ENCODE data around the gene TPPP2.

Gene TPPP2

GRCh38 chr14:21016413-21017190 is 13.4 kb upstream of the TPPP2 start:
- DNase-seq (ENCODE audit: low read depth in 1 of 2, low spot score in 1 of 2) = no peak

GRCh38 chr14:21017528-21018245 is 12.3 kb upstream of the TPPP2 start:
- DNase-seq (ENCODE audit: low read depth in 1 of 2, low spot score in 1 of 2) = no peak

GRCh38 chr14:21018286-21018685 is 11.7 kb upstream of the TPPP2 start:
- no peak for DNase-seq (ENCODE audit: low read depth in 1 of 2, low spot score in 1 of 2)

GRCh38 chr14:21018781-21019180 is 11.2 kb upstream of the TPPP2 start:
- no peak for DNase-seq (ENCODE audit: low read depth in 1 of 2, low spot score in 1 of 2)

- DNase-seq (ENCODE audit: low read depth in 1 of 2, low spot score in 1 of 2) = no peak
These were observed 10.7 kb upstream of the TPPP2 start for GRCh38 chr14:21019366-21019765.

- DNase-seq (ENCODE audit: low read depth in 1 of 2, low spot score in 1 of 2) = no peak
These were observed 9.0 kb upstream of the TPPP2 start for GRCh38 chr14:21020977-21021545.

- no peak for DNase-seq (ENCODE audit: low read depth in 1 of 2, low spot score in 1 of 2)
These were observed 7.3 kb upstream of the TPPP2 start for GRCh38 chr14:21022686-21023085.

- DNase-seq (ENCODE audit: low read depth in 1 of 2, low spot score in 1 of 2) = no peak
These were observed 6.8 kb upstream of the TPPP2 start for GRCh38 chr14:21023174-21023573.

- DNase-seq (ENCODE audit: low read depth in 1 of 2, low spot score in 1 of 2) = no peak
These were observed 6.0 kb upstream of the TPPP2 start for GRCh38 chr14:21023817-21024584.

- peak; percentile 25 to 28 for DNase-seq (ENCODE audit: low read depth in 1 of 2, low spot score in 1 of 2)
These were observed 5.2 kb upstream of the TPPP2 start, which contains the start of gene NDRG2 for GRCh38 chr14:21024585-21025370. TSS of gene NDRG2 (minus strand) at chr14:21025061. CDS start at chr14:21023315, 1,746 bp downstream.

GRCh38 chr14:21025371-21026273 is 4.4 kb upstream of the TPPP2 start:
- no peak for DNase-seq (ENCODE audit: low read depth in 1 of 2, low spot score in 1 of 2)

GRCh38 chr14:21026274-21026987 is 3.6 kb upstream of the TPPP2 start:
- DNase-seq (ENCODE audit: low read depth in 1 of 2, low spot score in 1 of 2) = no peak

GRCh38 chr14:21026988-21027315 is 3.1 kb upstream of the TPPP2 start:
- no peak for DNase-seq (ENCODE audit: low read depth in 1 of 2, low spot score in 1 of 2)

- DNase-seq (ENCODE audit: low read depth in 1 of 2, low spot score in 1 of 2) = no peak
These were observed 514 bp downstream of the TPPP2 start for GRCh38 chr14:21030531-21030930.

- DNase-seq (ENCODE audit: low read depth in 1 of 2, low spot score in 1 of 2) = no peak
These were observed 2.5 kb downstream of the TPPP2 start for GRCh38 chr14:21032326-21033132.

- no peak for DNase-seq (ENCODE audit: low read depth in 1 of 2, low spot score in 1 of 2)
These were observed 3.2 kb downstream of the TPPP2 start for GRCh38 chr14:21033133-21033698.

GRCh38 chr14:21034707-21035106 is 4.7 kb downstream of the TPPP2 start, which contains the start of gene RNASE13:
TSS of gene RNASE13 (minus strand) at chr14:21034807. CDS start at chr14:21034288, 519 bp downstream.
- DNase-seq (ENCODE audit: low read depth in 1 of 2, low spot score in 1 of 2) = no peak

- no peak for DNase-seq (ENCODE audit: low read depth in 1 of 2, low spot score in 1 of 2)
These were observed 6.7 kb downstream of the TPPP2 start for GRCh38 chr14:21036751-21037150.
